ENCODE measurements around the gene CCL24.

- TF ChIP-seq POLR2A (IDR thresholded peaks at IDR 0.05; ENCODE audit: extremely low read depth, insufficient read length), result no peak
- TF ChIP-seq CTCF (IDR thresholded peaks at IDR 0.05; ENCODE audit: low read depth, low read length), result no peak
- TF ChIP-seq MAX (IDR thresholded peaks at IDR 0.05; ENCODE audit: low read depth, low read length), result no peak
These were observed 1.5 kb downstream of the CCL24 start for GRCh38 chr7:75811894-75812678.

All from NB4 (cell line).